Natural killer cell (primary cell): Measurements from ENCODE around the gene MICB. TPM values are rescaled to one million over a fixed set of nuclear protein-coding genes. Genes with fewer than 3 reads are reported as not detected.

Experiments
- ATAC-seq, 3 donors: fragments of 150-1000 bp in 2 of 3; fragments of 200-7000 bp in 1 of 3; cut with Tn5 transposase; 1 replicate in 1 of 3; 2 replicates in 2 of 3; pipeline ENCODE4 v1.10.0; 2021; ENCODE audit warnings: mild to moderate bottlenecking in 2 of 3, moderate library complexity in 2 of 3
- DNase-seq, 2 donors: peaks; one replicate each; pipeline versions ENCODE4 v3.0.0 to v3.0.0-alpha.2; 2013 to 2021; ENCODE audit warnings: mixed read lengths in 1 of 2
- H3K27ac ChIP-seq: one replicate; pipeline ENCODE4 v1.5.1; 2013; ENCODE audit warnings: mild to moderate bottlenecking, low read length
- H3K27me3 ChIP-seq: one replicate; pipeline ENCODE4 v1.6.1; 2013; ENCODE audit warnings: low read length; ENCODE audit not compliant: control insufficient read depth, insufficient read depth
- H3K36me3 ChIP-seq: one replicate; pipeline ENCODE4 v1.6.1; 2013; ENCODE audit warnings: low read length; ENCODE audit not compliant: control insufficient read depth, insufficient read depth
- H3K4me1 ChIP-seq: one replicate; pipeline ENCODE4 v1.6.1; 2013; ENCODE audit warnings: low read length; ENCODE audit not compliant: control insufficient read depth, insufficient read depth
- H3K4me3 ChIP-seq: one replicate; pipeline ENCODE4 v1.5.1; 2013; ENCODE audit warnings: low read length
- H3K9me3 ChIP-seq: one replicate; pipeline ENCODE4 v1.6.1; 2013; ENCODE audit warnings: low read length; ENCODE audit not compliant: control insufficient read depth, insufficient read depth
- H3K27ac Mint-ChIP-seq, 2 donors: one replicate each; pipeline ENCODE4 v1.8.0; 2022; ENCODE audit warnings: mild to moderate bottlenecking in 2 of 2, mixed read lengths in 2 of 2, moderate library complexity in 1 of 2
- H3K27me3 Mint-ChIP-seq, 2 donors: one replicate each; pipeline ENCODE4 v1.8.0; 2022; ENCODE audit warnings: low read depth in 2 of 2, mixed read lengths in 2 of 2
- H3K36me3 Mint-ChIP-seq: one replicate; pipeline ENCODE4 v1.8.0; 2022; ENCODE audit warnings: mixed read lengths
- H3K4me1 Mint-ChIP-seq, 2 donors: one replicate each; pipeline ENCODE4 v1.8.0; 2022; ENCODE audit warnings: mixed read lengths in 2 of 2
- H3K4me3 Mint-ChIP-seq: one replicate; pipeline ENCODE4 v1.8.0; 2022; ENCODE audit warnings: mild to moderate bottlenecking, moderate library complexity, mixed read lengths
- H3K9me3 Mint-ChIP-seq, 2 donors: one replicate each; pipeline ENCODE4 v1.8.0; 2022; ENCODE audit warnings: mixed read lengths in 2 of 2
- CTCF ChIP-seq: fragments of 200-600 bp; IDR thresholded peaks from one replicate; pipeline ENCODE4 v1.8.0; 2022; ENCODE audit warnings: antibody characterized with exemption
- WGBS: methylation state at CpG from one replicate; pipeline ENCODE4 v1.1.7; 2013; ENCODE audit warnings: missing lambda C conversion rate; ENCODE audit not compliant: insufficient coverage; 5-methylcytosine and 5-hydroxymethylcytosine counted together
- intact Hi-C: fragments of 100-400 bp; cut with micrococcal nuclease; formaldehyde crosslinking; loops from one replicate; pipeline ENCODE4 v1.14.2; 2022
- total RNA-seq, 4 donors: library from RNA; stranded (reverse); fragments of 120-200 nt in 1 of 4; gene quantifications; one replicate each; pipeline versions ENCODE4 v1.2.3 to v1.2.4, GENCODE V29; 2013 to 2022

Gene MICB
- total RNA-seq, 3 donors from 2014 or later (not counting 1 experiment from before 2014, with no cell fraction given): 33.5 to 39.0 (median 37.6) TPM

GRCh38 chr6:31528821-31529328, 30.9 kb downstream of the MICB start, which contains the start of gene MCCD1:
MCCD1 (plus strand) TSS chr6:31528962; CDS start chr6:31529015, 53 bp downstream.
- intact Hi-C loops: no loop called here
- 89% methylated on average over 6 of the region's 7 CpGs for WGBS
- Mint-ChIP-seq H3K9me3 (no peaks in the 10 kb centered on the region), H3K4me3 (no peak within 1 kb of the TSS), H3K27ac (peak within 1 kb of the TSS; percentile 70 to 71), H3K4me1 (peaks cover 11 to 19% of the 10 kb centered on the region in 2 donors), H3K36me3 (peaks cover 8% of the 10 kb centered on the region), H3K27me3 (no peaks in the 10 kb centered on the region)
- Histone ChIP-seq H3K27me3 (no peaks in the 10 kb centered on the region), H3K4me1 (no peaks in the 10 kb centered on the region), H3K9me3 (no peaks in the 10 kb centered on the region), H3K27ac (no peak within 1 kb of the TSS), H3K4me3 (no peak within 1 kb of the TSS), H3K36me3 (peaks cover 42% of the 10 kb centered on the region)
- ATAC-seq (peak in 1 of 3 donors; percentile 24), DNase-seq (no peak)
- TF ChIP-seq CTCF: no peak

- DNase-seq (no peak), ATAC-seq (no peak)
- H3K27ac Mint-ChIP-seq: peak overlapping the region; percentile 31 to 70
- no peaks in the 10 kb centered on the region for H3K27me3 Mint-ChIP-seq
- H3K27me3 ChIP-seq: no peaks in the 10 kb centered on the region
- H3K4me1 Mint-ChIP-seq: peaks cover 11 to 19% of the 10 kb centered on the region in 2 donors
- H3K36me3 ChIP-seq: peaks cover 49% of the 10 kb centered on the region
- H3K4me3 ChIP-seq: no peak overlapping the region
- H3K4me1 ChIP-seq: no peaks in the 10 kb centered on the region
- no peak overlapping the region for H3K4me3 Mint-ChIP-seq
- no peak overlapping the region for H3K27ac ChIP-seq
- no peaks in the 10 kb centered on the region for H3K9me3 ChIP-seq
- no peaks in the 10 kb centered on the region for H3K9me3 Mint-ChIP-seq
- intact Hi-C loops: no loop called here
- TF ChIP-seq CTCF: no peak
- 68% methylated on average over 12 of the region's 12 CpGs for WGBS
- peaks cover 8% of the 10 kb centered on the region for H3K36me3 Mint-ChIP-seq
These were observed 31.6 kb downstream of the MICB start for GRCh38 chr6:31529329-31530150.

- Histone ChIP-seq H3K27me3 (no peaks in the 10 kb centered on the region), H3K4me3 (no peak overlapping the region), H3K36me3 (peaks cover 60% of the 10 kb centered on the region), H3K27ac (no peak overlapping the region), H3K4me1 (no peaks in the 10 kb centered on the region), H3K9me3 (no peaks in the 10 kb centered on the region)
- H3K36me3 Mint-ChIP-seq: peaks cover 8% of the 10 kb centered on the region
- DNase-seq: no peak
- no peak for TF ChIP-seq CTCF
- no peak for ATAC-seq
- peak overlapping the region in 1 of 2 donors; percentile 31 for H3K27ac Mint-ChIP-seq
- no peaks in the 10 kb centered on the region for H3K27me3 Mint-ChIP-seq
- 92% methylated on average over 5 of the region's 6 CpGs for WGBS
- H3K4me3 Mint-ChIP-seq: no peak overlapping the region
- intact Hi-C loops: no loop called here
- H3K4me1 Mint-ChIP-seq: peaks cover 12 to 22% of the 10 kb centered on the region in 2 donors
- H3K9me3 Mint-ChIP-seq: no peaks in the 10 kb centered on the region
These were observed 32.7 kb downstream of the MICB start for GRCh38 chr6:31530659-31531058.
